Right atrium auricular region (tissue), 2 donors: ENCODE measurements around the gene FGFR3. TPM values are rescaled to one million over a fixed set of nuclear protein-coding genes. Genes with fewer than 3 reads are reported as not detected.

ENCODE experiments used
- DNase-seq: peaks from one replicate; pipeline ENCODE4 v3.0.0-alpha.2; 2019; ENCODE audit warnings: low spot score
- H3K27ac ChIP-seq, 2 donors: fragments of 200-600 bp; sonication (generic); 1 replicate in 1 of 2; 2 replicates in 1 of 2; pipeline ENCODE4 v1.5.1; 2016 to 2019
- H3K27me3 ChIP-seq, 2 donors: fragments of 200-600 bp; sonication (generic); one replicate each; pipeline versions ENCODE4 v1.5.1 to v1.6.0; 2017 to 2019
- H3K36me3 ChIP-seq: fragments of 200-600 bp; sonication (generic); one replicate; pipeline ENCODE4 v1.5.1; 2016
- H3K4me1 ChIP-seq, 2 donors: fragments of 200-600 bp; sonication (generic); one replicate each; pipeline versions ENCODE4 v1.5.1 to v1.6.0; 2017 to 2019
- H3K4me3 ChIP-seq, 2 donors: fragments of 200-600 bp; sonication (generic); 1 replicate in 1 of 2; 2 replicates in 1 of 2; pipeline ENCODE4 v1.5.1; 2017 to 2019; ENCODE audit warnings: mild to moderate bottlenecking in 1 of 2, moderate library complexity in 1 of 2
- H3K9me3 ChIP-seq, 2 donors: fragments of 200-600 bp; sonication (generic); one replicate each; pipeline ENCODE4 v1.5.1; 2019
- CTCF ChIP-seq, 2 donors: fragments of 200-600 bp; sonication (generic); IDR thresholded peaks; one replicate each; pipeline ENCODE4 v1.5.1; 2019; ENCODE audit warnings: antibody characterized with exemption in 2 of 2
- total RNA-seq, 2 donors: library from RNA; depleted of rRNA; stranded (reverse); fragments of >200 nt; gene quantifications; one replicate each; pipeline ENCODE4 v1.1.0, GENCODE V29; 2016

FGFR3 gene
- total RNA-seq, 2 donors from 2014 or later, result 2.6 to 15.4 TPM

GRCh38 chr4:1764670-1765069, 28.4 kb upstream of the FGFR3 start:
- no peaks in the 10 kb centered on the region for H3K36me3 ChIP-seq
- H3K27ac ChIP-seq, result no peak overlapping the region
- H3K4me3 ChIP-seq, result no peak overlapping the region
- no peaks in the 10 kb centered on the region for H3K27me3 ChIP-seq
- no peak for TF ChIP-seq CTCF (IDR thresholded peaks at IDR 0.05)
- DNase-seq, result no peak
- H3K4me1 ChIP-seq, result peaks cover 0 to 28% of the 10 kb centered on the region in 2 donors
- no peaks in the 10 kb centered on the region for H3K9me3 ChIP-seq

- Histone ChIP-seq H3K4me1 (peaks cover 0 to 27% of the 10 kb centered on the region in 2 donors), H3K9me3 (no peaks in the 10 kb centered on the region), H3K36me3 (no peaks in the 10 kb centered on the region), H3K4me3 (no peak overlapping the region), H3K27ac (no peak overlapping the region), H3K27me3 (no peaks in the 10 kb centered on the region)
- no peak for DNase-seq
- TF ChIP-seq CTCF (IDR thresholded peaks at IDR 0.05), result no peak
Measured at GRCh38 chr4:1765409-1766072, 27.6 kb upstream of the FGFR3 start.

GRCh38 chr4:1766106-1767060, 26.7 kb upstream of the FGFR3 start:
- no peak overlapping the region for H3K27ac ChIP-seq
- peaks cover 0 to 22% of the 10 kb centered on the region in 2 donors for H3K4me1 ChIP-seq
- peak overlapping the region; percentile 44 to 58 for H3K4me3 ChIP-seq
- no peak for DNase-seq
- H3K9me3 ChIP-seq, result no peaks in the 10 kb centered on the region
- H3K36me3 ChIP-seq, result no peaks in the 10 kb centered on the region
- TF ChIP-seq CTCF (IDR thresholded peaks at IDR 0.05), result no peak
- no peaks in the 10 kb centered on the region for H3K27me3 ChIP-seq

GRCh38 chr4:1767061-1767769, 25.9 kb upstream of the FGFR3 start:
- Histone ChIP-seq H3K4me1 (peaks cover 0 to 22% of the 10 kb centered on the region in 2 donors), H3K27ac (no peak overlapping the region), H3K9me3 (no peaks in the 10 kb centered on the region), H3K4me3 (peak overlapping the region; percentile 44 to 58), H3K36me3 (no peaks in the 10 kb centered on the region), H3K27me3 (no peaks in the 10 kb centered on the region)
- no peak for TF ChIP-seq CTCF (IDR thresholded peaks at IDR 0.05)
- DNase-seq, result no peak

- Histone ChIP-seq H3K27me3 (no peaks in the 10 kb centered on the region), H3K4me3 (peak overlapping the region; percentile 44 to 58), H3K36me3 (no peaks in the 10 kb centered on the region), H3K27ac (no peak overlapping the region), H3K4me1 (peaks cover 0 to 22% of the 10 kb centered on the region in 2 donors), H3K9me3 (no peaks in the 10 kb centered on the region)
- DNase-seq, result no peak
- peak in 1 of 2 donors; percentile 32 for TF ChIP-seq CTCF (IDR thresholded peaks at IDR 0.05)
Measured at GRCh38 chr4:1767770-1768366, 25.2 kb upstream of the FGFR3 start.
